Erythroblast (primary cell): ENCODE measurements around the gene EFCAB10.

Experiments used
- GATA1 ChIP-seq: IDR thresholded peaks from 2 replicates; pipeline ENCODE4 v1.6.1; 2011; ENCODE audit warnings: low read depth, mild to moderate bottlenecking, control low read depth, low read length, moderate library complexity
- POLR2A ChIP-seq: IDR thresholded peaks from 2 replicates; pipeline ENCODE4 v1.6.1; 2011; ENCODE audit warnings: mild to moderate bottlenecking, low read length

DNA sequence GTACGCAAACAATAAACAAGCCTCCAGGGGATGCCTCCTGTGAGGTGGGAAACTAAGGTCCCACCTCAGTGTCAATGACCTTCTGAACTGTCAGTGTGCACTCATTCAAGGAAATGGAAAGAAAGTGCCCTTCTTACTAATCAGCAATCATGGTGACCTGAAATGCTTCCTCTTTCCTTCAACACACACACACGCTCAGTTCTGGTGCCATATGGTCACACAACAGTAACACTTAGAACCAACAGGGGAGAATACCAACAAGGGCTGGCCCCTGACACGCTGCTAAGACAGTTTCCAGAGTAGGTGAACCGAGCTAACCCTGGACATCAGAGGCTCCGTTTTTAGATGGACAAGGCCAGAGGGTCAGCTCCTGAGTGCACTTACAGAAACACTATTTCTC lies 42.1 kb upstream of the EFCAB10 start:
- TF ChIP-seq GATA1: no peak
- TF ChIP-seq POLR2A: no peak
